Panc1 (cell line): ENCODE results near the gene TP63. TPM values are rescaled to one million over a fixed set of nuclear protein-coding genes. Genes with fewer than 3 reads are reported as not detected.

ENCODE experiments used
- ATAC-seq: fragments of 200-7000 bp; cut with Tn5 transposase; 2 replicates; pipeline ENCODE4 v1.9.1; 2020; ENCODE audit warnings: mild to moderate bottlenecking, moderate library complexity
- BruUV-seq: library from RNA; stranded (reverse); fragments of 400-500 nt; replicated peaks from 2 replicates; lab custom pipeline; 2021; lab: Mats Ljungman, UMichigan
- CTCF ChIA-PET: fragments of 300-600 bp; sonication (Branson Sonifier 250); formaldehyde crosslinking; loops from one replicate; lab custom pipeline; 2022; ENCODE audit warnings: antibody characterized with exemption; lab: Charles Lee
- POLR2A ChIA-PET: fragments of 300-600 bp; sonication (Branson Sonifier 250); formaldehyde crosslinking; loops from one replicate; lab custom pipeline; 2022; ENCODE audit warnings: antibody characterized with exemption; lab: Charles Lee
- DNase-seq: peaks from one replicate; pipeline ENCODE4 v3.0.0-alpha.2; 2010; ENCODE audit warnings: low read depth, low spot score
- H3K27ac ChIP-seq: 2 replicates; pipeline ENCODE4 v1.5.1; 2011; ENCODE audit warnings: mild to moderate bottlenecking, low read length, inconsistent platforms
- H3K27me3 ChIP-seq: fragments of 200-500 bp; sonication (Bioruptor generic); 2 replicates; pipeline ENCODE4 v1.6.0; 2014; ENCODE audit warnings: low read length, inconsistent platforms; ENCODE audit not compliant: control insufficient read depth, insufficient read depth
- H3K36me3 ChIP-seq: fragments of 200-500 bp; sonication (Bioruptor generic); 2 replicates; pipeline ENCODE4 v1.5.1; 2014; ENCODE audit warnings: inconsistent platforms, mild to moderate bottlenecking, low read length, moderate library complexity; ENCODE audit not compliant: control insufficient read depth, insufficient read depth
- H3K4me1 ChIP-seq: 2 replicates; pipeline ENCODE4 v1.5.1; 2011; ENCODE audit warnings: inconsistent platforms, mild to moderate bottlenecking, low read length, moderate library complexity; ENCODE audit not compliant: control insufficient read depth, insufficient read depth
- H3K4me3 ChIP-seq, 2 experiments: 2 replicates each; pipeline ENCODE4 v1.5.1; 2011 to 2012; ENCODE audit warnings: low read depth in 2 of 2, low read length in 2 of 2, mild to moderate bottlenecking in 2 of 2, inconsistent platforms in 1 of 2, moderate library complexity in 1 of 2
- H3K9me3 ChIP-seq: fragments of 200-500 bp; sonication (Bioruptor generic); 2 replicates; pipeline ENCODE4 v1.5.1; 2014; ENCODE audit warnings: low read depth, mild to moderate bottlenecking, inconsistent platforms, low read length, moderate library complexity; ENCODE audit not compliant: control insufficient read depth, insufficient read depth
- POLR2AphosphoS5 ChIP-seq: IDR thresholded peaks from 2 replicates; pipeline ENCODE4 v1.6.1; 2012; ENCODE audit warnings: mild to moderate bottlenecking, low read depth, low read length, moderate library complexity
- REST ChIP-seq, 2 experiments: IDR thresholded peaks; 2 replicates each; pipeline ENCODE4 v1.6.1; 2011 to 2012; ENCODE audit warnings: low read depth in 2 of 2, control low read depth in 1 of 2, low read length in 1 of 2, mild to moderate bottlenecking in 1 of 2, moderate library complexity in 1 of 2; ENCODE audit not compliant: insufficient read depth in 1 of 2
- SIN3A ChIP-seq: IDR thresholded peaks from 2 replicates; pipeline ENCODE4 v1.6.1; 2012; ENCODE audit warnings: low read depth, mild to moderate bottlenecking, low read length, moderate library complexity, borderline replicate concordance; ENCODE audit not compliant: insufficient read depth
- TCF7L2 ChIP-seq: IDR thresholded peaks from 2 replicates; pipeline ENCODE4 v1.6.1; 2011; ENCODE audit warnings: mild to moderate bottlenecking, low read depth, low read length, inconsistent platforms
- in situ Hi-C: cut with HindIII; loops from 2 replicates; pipeline ENCODE4 v1.10.0; 2016; ENCODE audit warnings: low sequenced_read_pairs, low pct_unique_long_range_greater_than_20kb
- intact Hi-C: fragments of 100-400 bp; cut with micrococcal nuclease; formaldehyde crosslinking; loops from one replicate; pipeline ENCODE4 v1.10.0; 2022; ENCODE audit not compliant: unreplicated experiment
- total RNA-seq: library from RNA; stranded (reverse); gene quantifications from one replicate; pipeline ENCODE4 v1.2.1, GENCODE V29; 2021; ENCODE audit not compliant: unreplicated experiment
- TF ChIP-seq, protein P1 (sequence below): fragments of 450-650 bp; IDR thresholded peaks from 2 replicates; pipeline ENCODE4 v1.5.1; 2017; ENCODE audit warnings: mild to moderate bottlenecking

The TP63 gene
- total RNA-seq, 1 experiment from 2014 or later = 0.51 TPM

DNA sequence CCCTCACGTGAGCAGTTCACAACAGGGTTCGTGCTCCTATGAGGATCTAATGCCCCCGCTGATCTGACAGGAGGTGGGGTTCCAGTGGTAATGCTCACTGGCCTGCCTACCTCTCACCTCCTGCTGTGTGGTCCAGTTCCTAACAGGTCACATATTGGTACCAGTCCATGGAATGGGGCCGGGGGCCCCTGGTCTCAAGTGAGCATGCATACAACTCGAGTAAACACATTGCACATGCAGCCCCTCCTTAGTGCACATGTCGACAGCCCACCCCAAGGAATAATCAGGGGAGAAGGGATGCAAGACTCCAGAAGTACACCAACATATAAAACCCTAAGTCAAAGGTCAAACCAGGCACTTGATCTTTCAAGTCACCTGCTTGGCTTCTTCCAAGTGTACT is 127.0 kb downstream of the TP63 start:
- Histone ChIP-seq H3K36me3 (no peaks in the 10 kb centered on the region), H3K27ac (no peak overlapping the region), H3K4me3 (no peak overlapping the region), H3K9me3 (no peaks in the 10 kb centered on the region), H3K27me3 (no peaks in the 10 kb centered on the region), H3K4me1 (peaks cover 5% of the 10 kb centered on the region; the same call in 1 of the 2 replicates)
- BruUV-seq = no TSS peak
- intact Hi-C loops (no loop called here), in situ Hi-C loops (no loop called here)
- no peak for DNase-seq
- CTCF ChIA-PET = no interaction called here
- ATAC-seq = no peak
- TF ChIP-seq, protein P1, sequence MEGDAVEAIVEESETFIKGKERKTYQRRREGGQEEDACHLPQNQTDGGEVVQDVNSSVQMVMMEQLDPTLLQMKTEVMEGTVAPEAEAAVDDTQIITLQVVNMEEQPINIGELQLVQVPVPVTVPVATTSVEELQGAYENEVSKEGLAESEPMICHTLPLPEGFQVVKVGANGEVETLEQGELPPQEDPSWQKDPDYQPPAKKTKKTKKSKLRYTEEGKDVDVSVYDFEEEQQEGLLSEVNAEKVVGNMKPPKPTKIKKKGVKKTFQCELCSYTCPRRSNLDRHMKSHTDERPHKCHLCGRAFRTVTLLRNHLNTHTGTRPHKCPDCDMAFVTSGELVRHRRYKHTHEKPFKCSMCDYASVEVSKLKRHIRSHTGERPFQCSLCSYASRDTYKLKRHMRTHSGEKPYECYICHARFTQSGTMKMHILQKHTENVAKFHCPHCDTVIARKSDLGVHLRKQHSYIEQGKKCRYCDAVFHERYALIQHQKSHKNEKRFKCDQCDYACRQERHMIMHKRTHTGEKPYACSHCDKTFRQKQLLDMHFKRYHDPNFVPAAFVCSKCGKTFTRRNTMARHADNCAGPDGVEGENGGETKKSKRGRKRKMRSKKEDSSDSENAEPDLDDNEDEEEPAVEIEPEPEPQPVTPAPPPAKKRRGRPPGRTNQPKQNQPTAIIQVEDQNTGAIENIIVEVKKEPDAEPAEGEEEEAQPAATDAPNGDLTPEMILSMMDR = no peak
- TF ChIP-seq TCF7L2 (no peak), REST (IDR thresholded peaks at IDR 0.05; ENCODE audit: insufficient read depth in 1 of 2, low read depth in 2 of 2, low read length in 1 of 2) (no peak), POLR2AphosphoS5 (no peak), SIN3A (no peak)
- POLR2A ChIA-PET = no interaction called here

- ATAC-seq (no peak), DNase-seq (no peak)
- CTCF ChIA-PET = no interaction called here
- no TSS peak for BruUV-seq
- intact Hi-C loops = no loop called here
- POLR2A ChIA-PET = no interaction called here
- H3K4me3 ChIP-seq = no peak overlapping the region
- no peaks in the 10 kb centered on the region for H3K27me3 ChIP-seq
- no peak overlapping the region for H3K27ac ChIP-seq
- no peaks in the 10 kb centered on the region for H3K36me3 ChIP-seq
- H3K9me3 ChIP-seq = no peaks in the 10 kb centered on the region
- in situ Hi-C loops = no loop called here
- TF ChIP-seq SIN3A (no peak), REST (IDR thresholded peaks at IDR 0.05; ENCODE audit: insufficient read depth in 1 of 2, low read depth in 2 of 2, low read length in 1 of 2) (no peak), TCF7L2 (no peak), POLR2AphosphoS5 (no peak)
- TF ChIP-seq, protein P1 = no peak
- H3K4me1 ChIP-seq = no peaks in the 10 kb centered on the region; the same call in 1 of the 2 replicates
Measured at GRCh38 chr3:189766416-189766815, 135.2 kb downstream of the TP63 start.
